ENCODE data around the gene S100A11. TPM values are rescaled to one million over a fixed set of nuclear protein-coding genes. Genes with fewer than 3 reads are reported as not detected.

S100A11 gene
- total and polyA plus RNA-seq, 2 donors (not counting 1 experiment from before 2014, with no cell fraction given) = 26.2 to 31.4 TPM

DNA sequence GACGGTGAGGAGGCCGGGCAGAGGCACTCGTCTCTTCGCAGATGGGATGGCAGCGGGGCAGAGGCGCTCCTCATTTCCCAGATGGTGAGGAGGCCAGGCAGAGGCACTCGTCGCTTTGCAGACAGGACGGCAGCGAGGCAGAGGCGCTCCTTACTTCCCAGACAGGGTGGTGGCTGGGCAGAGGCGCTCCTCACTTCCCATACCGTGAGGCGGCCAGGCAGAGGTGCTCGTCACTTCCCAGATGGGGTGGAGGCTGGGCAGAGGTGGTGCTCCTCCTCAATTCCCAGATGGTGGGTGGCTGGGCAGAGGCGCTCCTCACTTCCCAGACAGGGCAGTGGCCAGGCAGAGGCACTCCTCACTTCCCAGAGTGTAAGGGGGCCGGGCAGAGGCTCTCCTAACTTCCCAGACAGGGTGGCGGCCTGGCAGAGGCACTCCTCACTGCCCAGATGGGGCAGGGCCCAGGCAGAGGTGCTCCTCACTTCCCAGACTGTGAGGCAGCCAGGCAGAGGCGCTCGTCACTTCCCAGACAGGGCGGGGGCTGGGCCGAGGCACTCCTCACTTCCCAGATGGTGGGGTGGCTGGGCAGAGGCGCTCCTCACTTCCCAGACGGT lies 42.1 kb upstream of the S100A11 start:
- TF ChIP-seq, protein P1, sequence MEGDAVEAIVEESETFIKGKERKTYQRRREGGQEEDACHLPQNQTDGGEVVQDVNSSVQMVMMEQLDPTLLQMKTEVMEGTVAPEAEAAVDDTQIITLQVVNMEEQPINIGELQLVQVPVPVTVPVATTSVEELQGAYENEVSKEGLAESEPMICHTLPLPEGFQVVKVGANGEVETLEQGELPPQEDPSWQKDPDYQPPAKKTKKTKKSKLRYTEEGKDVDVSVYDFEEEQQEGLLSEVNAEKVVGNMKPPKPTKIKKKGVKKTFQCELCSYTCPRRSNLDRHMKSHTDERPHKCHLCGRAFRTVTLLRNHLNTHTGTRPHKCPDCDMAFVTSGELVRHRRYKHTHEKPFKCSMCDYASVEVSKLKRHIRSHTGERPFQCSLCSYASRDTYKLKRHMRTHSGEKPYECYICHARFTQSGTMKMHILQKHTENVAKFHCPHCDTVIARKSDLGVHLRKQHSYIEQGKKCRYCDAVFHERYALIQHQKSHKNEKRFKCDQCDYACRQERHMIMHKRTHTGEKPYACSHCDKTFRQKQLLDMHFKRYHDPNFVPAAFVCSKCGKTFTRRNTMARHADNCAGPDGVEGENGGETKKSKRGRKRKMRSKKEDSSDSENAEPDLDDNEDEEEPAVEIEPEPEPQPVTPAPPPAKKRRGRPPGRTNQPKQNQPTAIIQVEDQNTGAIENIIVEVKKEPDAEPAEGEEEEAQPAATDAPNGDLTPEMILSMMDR (IDR thresholded peaks at IDR 0.05) = no peak
- TF ChIP-seq EZH2 (IDR thresholded peaks at IDR 0.05; ENCODE audit: borderline replicate concordance, insufficient read depth, low read depth, low read length, poor library complexity, severe bottlenecking) = no peak
- Histone ChIP-seq H3K4me1 (ENCODE audit: control insufficient read depth in 2 of 2, insufficient read depth in 2 of 2, low read length in 2 of 2) (no peaks in the 10 kb centered on the region), H3K36me3 (replicated peaks in 1 of 2; ENCODE audit: control extremely low read depth in 1 of 2, control insufficient read depth in 1 of 2, extremely low read depth in 1 of 2, insufficient read depth in 2 of 2, low read length in 1 of 2) (no peaks in the 10 kb centered on the region), H3K4me2 (replicated peaks; ENCODE audit: low read depth, low read length, poor library complexity, severe bottlenecking) (no peak overlapping the region), H3K27ac (ENCODE audit: low read length in 2 of 2) (no peak overlapping the region), H3K4me3 (ENCODE audit: control extremely low read depth in 1 of 5, extremely low read depth in 1 of 5, insufficient read depth in 1 of 5, low read depth in 2 of 5, low read length in 4 of 5) (no peak overlapping the region), H3K79me2 (ENCODE audit: control insufficient read depth, insufficient read depth, low read length) (no peaks in the 10 kb centered on the region), H4K20me1 (ENCODE audit: control insufficient read depth, insufficient read depth, low read length, poor library complexity, severe bottlenecking) (no peaks in the 10 kb centered on the region), H2AFZ (ENCODE audit: insufficient read depth, low read depth, low read length, poor library complexity, severe bottlenecking) (no peak overlapping the region), H3K27me3 (replicated peaks in 1 of 4; ENCODE audit: control extremely low read depth in 1 of 4, control insufficient read depth in 3 of 4, insufficient read depth in 4 of 4, low read length in 3 of 4) (peaks cover 0 to 6% (median 2%) of the 10 kb centered on the region in 4 experiments), H3K9ac (ENCODE audit: low read length) (no peak overlapping the region), H3K9me3 (ENCODE audit: control extremely low read depth in 1 of 3, control insufficient read depth in 2 of 3, insufficient read depth in 1 of 3, low read length in 2 of 3) (no peaks in the 10 kb centered on the region)
- CTCF ChIA-PET = no interaction called here
- 90% methylated on average over 21 of the region's 24 CpGs for WGBS (ENCODE audit: insufficient coverage)
- no peaks in the 10 kb centered on the region for H3K9me3 Mint-ChIP-seq (ENCODE audit: insufficient read depth)
- no peak for ATAC-seq (ENCODE audit: low read depth)
- no peaks in the 10 kb centered on the region for H3K4me1 Mint-ChIP-seq
- no peak for DNase-seq
- POLR2A ChIA-PET = no interaction called here
- peaks cover 34% of the 10 kb centered on the region for H3K27me3 Mint-ChIP-seq
- H3K27ac Mint-ChIP-seq = no peak overlapping the region
- H3K4me3 Mint-ChIP-seq = no peak overlapping the region
- intact Hi-C loops (cut with micrococcal nuclease) = no loop called here

DNA sequence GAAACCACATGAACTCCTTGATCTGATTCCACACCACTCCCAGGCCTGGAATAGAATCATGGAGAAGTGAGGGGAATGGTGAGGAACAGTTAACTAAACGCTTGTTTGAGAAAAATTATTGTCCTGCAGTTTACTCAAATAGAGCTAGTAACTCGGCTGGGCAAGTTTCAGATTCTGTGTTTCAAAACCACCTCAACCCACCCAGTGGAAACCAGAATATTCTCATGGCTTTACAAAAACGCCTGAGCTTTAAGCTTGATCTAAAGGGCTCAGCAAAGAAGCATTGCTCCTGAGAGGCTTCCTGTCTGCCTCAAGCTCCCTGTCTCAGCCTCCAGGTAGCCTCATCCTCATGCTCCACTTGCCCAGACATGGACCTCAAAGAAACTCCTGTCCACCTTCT lies 35.5 kb upstream of the S100A11 start:
- Histone ChIP-seq H3K4me3 (ENCODE audit: control extremely low read depth in 1 of 5, extremely low read depth in 1 of 5, insufficient read depth in 1 of 5, low read depth in 2 of 5, low read length in 4 of 5) (no peak overlapping the region), H3K79me2 (ENCODE audit: control insufficient read depth, insufficient read depth, low read length) (no peaks in the 10 kb centered on the region), H3K36me3 (replicated peaks in 1 of 2; ENCODE audit: control extremely low read depth in 1 of 2, control insufficient read depth in 1 of 2, extremely low read depth in 1 of 2, insufficient read depth in 2 of 2, low read length in 1 of 2) (no peaks in the 10 kb centered on the region), H3K4me2 (replicated peaks; ENCODE audit: low read depth, low read length, poor library complexity, severe bottlenecking) (no peak overlapping the region), H3K9ac (ENCODE audit: low read length) (no peak overlapping the region), H3K4me1 (ENCODE audit: control insufficient read depth in 2 of 2, insufficient read depth in 2 of 2, low read length in 2 of 2) (no peaks in the 10 kb centered on the region), H3K27ac (ENCODE audit: low read length in 2 of 2) (no peak overlapping the region), H3K9me3 (ENCODE audit: control extremely low read depth in 1 of 3, control insufficient read depth in 2 of 3, insufficient read depth in 1 of 3, low read length in 2 of 3) (no peaks in the 10 kb centered on the region), H4K20me1 (ENCODE audit: control insufficient read depth, insufficient read depth, low read length, poor library complexity, severe bottlenecking) (no peaks in the 10 kb centered on the region), H3K27me3 (replicated peaks in 1 of 4; ENCODE audit: control extremely low read depth in 1 of 4, control insufficient read depth in 3 of 4, insufficient read depth in 4 of 4, low read length in 3 of 4) (peaks cover 0 to 15% (median 6%) of the 10 kb centered on the region in 4 experiments), H2AFZ (ENCODE audit: insufficient read depth, low read depth, low read length, poor library complexity, severe bottlenecking) (no peak overlapping the region)
- H3K27me3 Mint-ChIP-seq = peaks cover 61% of the 10 kb centered on the region
- TF ChIP-seq EZH2 (IDR thresholded peaks at IDR 0.05; ENCODE audit: borderline replicate concordance, insufficient read depth, low read depth, low read length, poor library complexity, severe bottlenecking) = no peak
- TF ChIP-seq, protein P1 (IDR thresholded peaks at IDR 0.05) = no peak
- no peaks in the 10 kb centered on the region for H3K9me3 Mint-ChIP-seq (ENCODE audit: insufficient read depth)
- POLR2A ChIA-PET = no interaction called here
- no peaks in the 10 kb centered on the region for H3K4me1 Mint-ChIP-seq
- no peak overlapping the region for H3K27ac Mint-ChIP-seq
- CTCF ChIA-PET = interaction anchor here (0.5 kb wide), 1 partner anchor 1608 kb away, joined by 3 read pairs; no protein-coding TSS in a partner anchor
- no peak overlapping the region for H3K4me3 Mint-ChIP-seq
- intact Hi-C loops (cut with micrococcal nuclease) = no loop called here
- no peak for ATAC-seq (ENCODE audit: low read depth)
- WGBS (ENCODE audit: insufficient coverage) = 75% methylated on average over 2 of the region's 3 CpGs
- DNase-seq = no peak
